Measurements from ENCODE around the gene RARB.

Gene RARB

GRCh38 chr3:25589783-25590258 is 161.8 kb downstream of the RARB start:
- H3K4me3 ChIP-seq (replicated peaks; ENCODE audit: low read depth, low read length): no peak overlapping the region
- TF ChIP-seq CTCF (IDR thresholded peaks at IDR 0.05; ENCODE audit: low read length, missing control alignments): no peak

GRCh38 chr3:25592510-25592968 is 164.5 kb downstream of the RARB start:
- peak; percentile 77 for DNase-seq (ENCODE audit: low read depth)
- no peak overlapping the region for H3K4me3 ChIP-seq (replicated peaks; ENCODE audit: low read depth, low read length)
- peak; percentile 43 for TF ChIP-seq CTCF (IDR thresholded peaks at IDR 0.05; ENCODE audit: low read length, missing control alignments)

More at GRCh38 chr3:25589783-25590258, 161.8 kb downstream of the RARB start:
- DNase-seq (ENCODE audit: low read depth): no peak

GRCh38 chr3:25593001-25593400 is 164.9 kb downstream of the RARB start:
- DNase-seq (ENCODE audit: low read depth): no peak
- no peak overlapping the region for H3K4me3 ChIP-seq (replicated peaks; ENCODE audit: low read depth, low read length)
- TF ChIP-seq CTCF (IDR thresholded peaks at IDR 0.05; ENCODE audit: low read length, missing control alignments): no peak

- no peak overlapping the region for H3K4me3 ChIP-seq (replicated peaks; ENCODE audit: low read depth, low read length)
- peak; percentile 87 for DNase-seq (ENCODE audit: low read depth)
Observed at GRCh38 chr3:25594007-25594502, 166.0 kb downstream of the RARB start.

GRCh38 chr3:25597535-25598101 is 169.6 kb downstream of the RARB start:
- no peak for DNase-seq (ENCODE audit: low read depth)
- no peak for TF ChIP-seq CTCF (IDR thresholded peaks at IDR 0.05; ENCODE audit: low read length, missing control alignments)
- no peak overlapping the region for H3K4me3 ChIP-seq (replicated peaks; ENCODE audit: low read depth, low read length)

More at GRCh38 chr3:25594007-25594502, 166.0 kb downstream of the RARB start:
- TF ChIP-seq CTCF (IDR thresholded peaks at IDR 0.05; ENCODE audit: low read length, missing control alignments): peak; percentile 70

- H3K4me3 ChIP-seq (replicated peaks; ENCODE audit: low read depth, low read length): no peak overlapping the region
- peak; percentile 43 for DNase-seq (ENCODE audit: low read depth)
- no peak for TF ChIP-seq CTCF (IDR thresholded peaks at IDR 0.05; ENCODE audit: low read length, missing control alignments)
Observed at GRCh38 chr3:25603703-25604102, 175.6 kb downstream of the RARB start.
